ENCODE results near the gene SSU72.
A peak's percentile ranks its signal among the peaks of the same experiment; 100 is the strongest.
"Not testable (repeated sequence)": the region's sequence is repeated elsewhere in the genome, so short reads cannot be mapped to it uniquely, and the experiment has no call there.

SSU72 gene

GRCh38 chr1:1519805-1520505 is 54.7 kb downstream of the SSU72 start:
- not testable (repeated sequence) for H3K27ac Mint-ChIP-seq; H3K27me3 Mint-ChIP-seq (ENCODE audit: low read depth); DNase-seq (ENCODE audit: low spot score); H3K9me3 Mint-ChIP-seq; H3K4me3 Mint-ChIP-seq; H3K4me1 Mint-ChIP-seq (ENCODE audit: low read depth); H3K36me3 Mint-ChIP-seq (ENCODE audit: low read depth)

DNA sequence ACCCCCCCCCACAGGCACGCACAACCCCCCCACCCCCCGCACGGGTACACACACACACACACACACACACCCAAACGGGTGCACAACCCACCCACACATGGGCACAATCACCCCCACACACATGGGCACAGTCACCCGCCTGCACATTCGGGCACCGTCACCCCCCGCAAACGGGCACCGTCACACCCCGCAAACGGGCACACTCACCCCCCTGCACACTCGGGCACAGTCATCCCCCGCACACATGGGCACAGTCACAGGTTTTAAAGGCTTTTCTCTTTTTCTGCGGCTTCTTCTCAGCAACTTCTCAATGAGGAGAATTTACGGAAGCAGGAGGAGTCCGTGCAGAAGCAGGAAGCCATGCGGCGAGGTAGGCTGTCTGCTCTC is 56.0 kb downstream of the SSU72 start:
- H3K36me3 Mint-ChIP-seq (ENCODE audit: low read depth); H3K27ac Mint-ChIP-seq; DNase-seq (ENCODE audit: low spot score); H3K9me3 Mint-ChIP-seq; H3K4me1 Mint-ChIP-seq (ENCODE audit: low read depth); H3K4me3 Mint-ChIP-seq; H3K27me3 Mint-ChIP-seq (ENCODE audit: low read depth): not testable (repeated sequence)

- Mint-ChIP-seq H3K36me3 (ENCODE audit: low read depth) (peaks cover 10% of the 10 kb centered on the region), H3K4me1 (ENCODE audit: low read depth) (no peaks in the 10 kb centered on the region), H3K4me3 (no peak overlapping the region), H3K9me3 (no peaks in the 10 kb centered on the region), H3K27me3 (ENCODE audit: low read depth) (no peaks in the 10 kb centered on the region), H3K27ac (no peak overlapping the region)
- DNase-seq (ENCODE audit: low spot score), result no peak
Measured at GRCh38 chr1:1517973-1518620, 56.6 kb downstream of the SSU72 start.

GRCh38 chr1:1516923-1517322 is 57.7 kb downstream of the SSU72 start:
- H3K4me3 Mint-ChIP-seq; H3K27me3 Mint-ChIP-seq (ENCODE audit: low read depth); H3K27ac Mint-ChIP-seq; DNase-seq (ENCODE audit: low spot score); H3K9me3 Mint-ChIP-seq; H3K4me1 Mint-ChIP-seq (ENCODE audit: low read depth); H3K36me3 Mint-ChIP-seq (ENCODE audit: low read depth): not testable (repeated sequence)

- H3K27me3 Mint-ChIP-seq (ENCODE audit: low read depth); H3K9me3 Mint-ChIP-seq; DNase-seq (ENCODE audit: low spot score); H3K36me3 Mint-ChIP-seq (ENCODE audit: low read depth); H3K4me1 Mint-ChIP-seq (ENCODE audit: low read depth); H3K4me3 Mint-ChIP-seq; H3K27ac Mint-ChIP-seq: not testable (repeated sequence)
Measured at GRCh38 chr1:1514376-1514775, 60.3 kb downstream of the SSU72 start.

DNA sequence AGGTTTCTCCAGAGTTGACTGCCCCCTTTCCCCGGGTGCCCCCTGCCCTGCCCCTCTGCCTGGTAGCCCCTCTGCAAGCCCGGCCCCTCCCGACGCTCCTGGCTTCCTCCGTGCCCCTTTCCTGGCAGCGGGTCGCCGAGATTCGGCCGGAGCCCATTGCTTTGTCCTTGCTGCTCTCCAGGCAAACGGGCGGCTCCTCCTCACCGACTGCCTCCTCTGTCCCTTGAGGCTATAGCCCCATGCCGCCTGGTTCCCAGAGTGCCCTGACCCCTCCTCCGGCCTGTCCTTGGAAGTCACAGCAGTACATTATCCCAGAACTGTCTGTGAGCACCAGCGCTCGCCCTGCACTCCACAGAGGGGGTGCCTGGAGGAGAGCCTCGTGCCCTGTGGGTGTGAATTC is 61.0 kb downstream of the SSU72 start:
- H3K27ac Mint-ChIP-seq, result peak overlapping the region; percentile 70

GRCh38 chr1:1512425-1512824 is 62.2 kb downstream of the SSU72 start:
- Mint-ChIP-seq H3K4me3 (peak overlapping the region; percentile 79), H3K27ac (peak overlapping the region; percentile 60)
- DNase-seq (ENCODE audit: low spot score), result peak; percentile 33
- H3K27me3 Mint-ChIP-seq (ENCODE audit: low read depth); H3K4me1 Mint-ChIP-seq (ENCODE audit: low read depth); H3K36me3 Mint-ChIP-seq (ENCODE audit: low read depth); H3K9me3 Mint-ChIP-seq: not testable (repeated sequence)

More for the DNA sequence above, 61.0 kb downstream of the SSU72 start:
- not testable (repeated sequence) for DNase-seq (ENCODE audit: low spot score); H3K9me3 Mint-ChIP-seq; H3K4me1 Mint-ChIP-seq (ENCODE audit: low read depth); H3K36me3 Mint-ChIP-seq (ENCODE audit: low read depth); H3K27me3 Mint-ChIP-seq (ENCODE audit: low read depth)
- H3K4me3 Mint-ChIP-seq, result peak overlapping the region; percentile 75

DNA sequence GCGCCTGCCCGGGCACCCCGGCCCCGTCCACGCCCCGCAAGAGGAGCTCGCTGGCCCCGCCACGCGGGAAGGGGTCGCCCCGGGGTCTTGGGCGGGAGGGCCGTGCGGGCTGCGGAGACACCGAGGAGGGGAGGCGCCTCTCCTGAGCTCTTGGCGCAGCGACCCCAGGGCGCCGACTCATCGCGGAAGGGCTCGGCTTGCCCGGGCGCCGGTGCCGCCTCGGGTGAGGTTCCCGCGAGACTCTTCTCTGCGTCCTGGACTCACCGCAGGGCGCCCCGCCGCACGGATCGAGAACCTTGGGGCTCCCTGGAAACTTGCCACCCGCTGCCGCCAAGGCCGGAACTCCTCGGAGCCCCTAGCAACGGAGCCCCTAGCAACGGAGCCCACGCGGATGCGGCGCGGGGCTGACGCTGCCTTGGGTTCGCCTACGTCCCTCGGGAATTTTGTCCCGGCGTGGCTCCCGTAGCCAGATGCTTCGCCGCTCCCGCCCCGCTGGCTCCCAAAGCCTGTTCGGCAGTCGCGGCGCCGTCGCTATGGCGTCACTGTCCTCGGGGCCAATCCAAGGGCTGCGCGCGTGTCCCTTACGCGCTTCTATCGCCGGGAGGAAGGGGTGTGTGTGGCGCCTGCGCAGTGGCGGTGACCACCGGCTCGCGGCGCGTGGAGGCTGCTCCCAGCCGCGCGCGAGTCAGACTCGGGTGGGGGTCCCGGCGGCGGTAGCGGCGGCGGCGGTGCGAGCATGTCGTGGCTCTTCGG is 63.0 kb downstream of the SSU72 start, which contains the start of gene ATAD3A:
ATAD3A (plus strand) TSS at position 630 of the 753 bp plus-strand sequence; CDS start at position 737, 107 bp downstream.
- peak within 1 kb of the TSS; percentile 90 for H3K27ac Mint-ChIP-seq
- peak; percentile 97 for DNase-seq (ENCODE audit: low spot score)
- H3K4me3 Mint-ChIP-seq, result peak within 1 kb of the TSS; percentile 87
- peaks cover 6% of the 10 kb centered on the region for H3K4me1 Mint-ChIP-seq (ENCODE audit: low read depth)
- H3K36me3 Mint-ChIP-seq (ENCODE audit: low read depth), result no peaks in the 10 kb centered on the region
- no peaks in the 10 kb centered on the region for H3K27me3 Mint-ChIP-seq (ENCODE audit: low read depth)
- no peaks in the 10 kb centered on the region for H3K9me3 Mint-ChIP-seq

GRCh38 chr1:1510912-1511532 is 63.6 kb downstream of the SSU72 start:
- peak; percentile 12 for DNase-seq (ENCODE audit: low spot score)
- peak overlapping the region; percentile 90 for H3K27ac Mint-ChIP-seq

DNA sequence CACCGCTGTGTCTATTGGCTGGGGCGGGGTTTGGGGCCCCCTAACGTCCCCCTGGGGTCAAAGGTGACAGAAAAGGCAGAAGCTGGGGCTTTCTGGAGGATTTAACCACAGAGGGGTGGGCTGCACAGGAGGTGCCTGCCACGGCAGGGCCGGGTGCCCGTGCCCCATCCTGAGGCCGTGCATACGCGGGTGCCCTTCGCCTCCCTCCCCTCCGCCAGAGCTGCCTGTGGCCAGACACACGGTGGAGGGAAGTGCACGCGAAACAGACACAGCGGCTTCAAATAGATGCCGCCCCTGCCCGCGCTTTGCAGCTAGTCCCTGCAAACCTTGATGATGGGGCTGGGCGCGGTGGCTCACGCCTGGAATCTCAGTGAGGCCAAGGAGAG is 65.2 kb downstream of the SSU72 start:
- not testable (repeated sequence) for H3K4me3 Mint-ChIP-seq; H3K27ac Mint-ChIP-seq; H3K9me3 Mint-ChIP-seq; DNase-seq (ENCODE audit: low spot score); H3K36me3 Mint-ChIP-seq (ENCODE audit: low read depth); H3K27me3 Mint-ChIP-seq (ENCODE audit: low read depth)
- peaks cover 14% of the 10 kb centered on the region for H3K4me1 Mint-ChIP-seq (ENCODE audit: low read depth)

More at GRCh38 chr1:1510912-1511532, 63.6 kb downstream of the SSU72 start:
- H3K4me3 Mint-ChIP-seq, result peak overlapping the region; percentile 86
- no peaks in the 10 kb centered on the region for H3K36me3 Mint-ChIP-seq (ENCODE audit: low read depth)
- no peaks in the 10 kb centered on the region for H3K27me3 Mint-ChIP-seq (ENCODE audit: low read depth)
- H3K9me3 Mint-ChIP-seq, result no peaks in the 10 kb centered on the region
- peaks cover 7% of the 10 kb centered on the region for H3K4me1 Mint-ChIP-seq (ENCODE audit: low read depth)

DNA sequence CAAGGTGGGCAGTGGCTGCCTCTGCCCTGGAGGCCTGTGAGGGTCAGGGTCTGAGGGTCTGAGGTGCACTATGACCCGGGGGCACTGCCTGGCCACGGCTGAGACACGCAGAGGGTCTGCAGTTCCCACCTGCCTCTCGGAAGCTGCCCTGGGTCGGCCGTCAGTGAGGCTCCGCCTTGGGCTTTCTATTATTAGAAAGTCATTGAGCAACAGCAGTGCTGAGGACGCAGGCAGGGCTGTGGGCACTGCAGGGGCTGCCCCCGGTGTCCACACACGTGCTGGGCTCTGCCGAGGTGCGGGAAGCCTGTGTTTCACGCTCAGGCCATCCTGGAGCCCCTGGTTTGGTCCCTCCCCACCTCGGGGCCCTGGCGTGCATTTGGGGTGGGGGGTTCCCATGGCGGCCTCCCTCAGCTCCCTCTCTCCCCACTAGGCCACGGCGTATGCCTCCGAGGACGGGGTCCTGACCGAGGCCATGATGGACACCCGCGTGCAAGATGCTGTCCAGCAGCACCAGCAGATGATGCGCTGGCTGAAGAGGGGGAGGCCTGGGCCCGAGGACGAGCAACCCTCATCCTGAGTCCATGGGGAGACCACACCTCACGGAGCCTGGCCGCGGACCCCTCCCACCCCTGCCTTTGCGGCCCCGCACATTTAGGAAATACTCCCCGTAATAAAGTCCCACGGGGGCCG is 65.7 kb downstream of the SSU72 start:
- not testable (repeated sequence) for DNase-seq (ENCODE audit: low spot score); H3K36me3 Mint-ChIP-seq (ENCODE audit: low read depth); H3K27ac Mint-ChIP-seq; H3K27me3 Mint-ChIP-seq (ENCODE audit: low read depth); H3K9me3 Mint-ChIP-seq; H3K4me3 Mint-ChIP-seq
- peaks cover 14% of the 10 kb centered on the region for H3K4me1 Mint-ChIP-seq (ENCODE audit: low read depth)

DNA sequence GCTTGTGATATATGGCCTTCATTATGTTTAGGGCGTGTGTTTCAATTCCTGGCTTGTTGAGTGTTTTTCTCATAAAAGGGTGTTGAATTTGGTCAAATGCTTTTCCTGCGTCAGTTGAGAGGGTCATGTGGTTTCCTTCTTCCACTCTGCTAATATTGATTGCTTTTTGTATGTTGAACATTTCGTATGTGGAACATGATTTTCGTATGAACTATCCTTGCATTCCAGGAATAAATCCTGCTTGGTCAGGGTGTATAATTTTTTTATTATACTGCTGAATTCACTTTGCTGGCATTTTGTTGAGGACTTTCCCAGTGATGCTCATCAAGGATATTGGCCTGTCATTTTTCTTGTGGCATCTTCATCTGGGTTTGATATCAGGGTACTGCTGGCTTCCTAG is 67.4 kb downstream of the SSU72 start:
- no peaks in the 10 kb centered on the region for H3K9me3 Mint-ChIP-seq
- no peak overlapping the region for H3K4me3 Mint-ChIP-seq
- no peaks in the 10 kb centered on the region for H3K36me3 Mint-ChIP-seq (ENCODE audit: low read depth)
- peaks cover 14% of the 10 kb centered on the region for H3K4me1 Mint-ChIP-seq (ENCODE audit: low read depth)
- no peak for DNase-seq (ENCODE audit: low spot score)
- H3K27ac Mint-ChIP-seq, result no peak overlapping the region
- no peaks in the 10 kb centered on the region for H3K27me3 Mint-ChIP-seq (ENCODE audit: low read depth)

DNA sequence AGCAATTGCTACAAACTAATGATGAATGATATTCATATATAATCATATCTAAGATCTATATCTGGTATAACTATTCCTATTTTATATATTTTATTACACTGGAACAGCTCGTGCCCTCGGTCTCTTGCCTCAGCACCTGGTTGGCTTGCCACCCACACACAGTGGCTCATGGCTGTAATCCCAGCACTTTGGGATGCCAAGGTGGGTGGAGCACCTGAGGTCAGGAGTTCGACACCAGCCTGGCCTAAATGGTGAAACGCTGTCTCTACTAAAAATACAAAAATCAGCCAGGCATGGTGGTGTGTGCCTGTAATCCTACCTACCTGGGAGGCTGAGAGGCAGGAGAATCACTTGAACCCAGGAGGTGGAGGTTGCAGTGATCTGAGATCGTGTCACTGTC is 68.9 kb downstream of the SSU72 start:
- not testable (repeated sequence) for H3K9me3 Mint-ChIP-seq; H3K4me1 Mint-ChIP-seq (ENCODE audit: low read depth); DNase-seq (ENCODE audit: low spot score); H3K36me3 Mint-ChIP-seq (ENCODE audit: low read depth); H3K27me3 Mint-ChIP-seq (ENCODE audit: low read depth)
- H3K27ac Mint-ChIP-seq, result peak overlapping the region; percentile 73
- peak overlapping the region; percentile 47 for H3K4me3 Mint-ChIP-seq
